Subcutaneous adipose tissue (tissue), 4 donors: ENCODE results near the gene PAX8. TPM values are rescaled to one million over a fixed set of nuclear protein-coding genes. Genes with fewer than 3 reads are reported as not detected.

Source experiments
- total RNA-seq, 4 donors: library from RNA; depleted of rRNA; stranded (reverse); fragments of >200 nt; gene quantifications; one replicate each; pipeline ENCODE4 v1.1.0, GENCODE V29; 2016
- TF ChIP-seq, protein P1 (sequence below): fragments of 450-650 bp; IDR thresholded peaks from one replicate; pipeline ENCODE4 v1.5.1; 2016; ENCODE audit warnings: low read depth, mild to moderate bottlenecking, control low read depth, antibody characterized with exemption, moderate library complexity

PAX8 gene
- total RNA-seq, 4 donors from 2014 or later: 2.8 to 10.7 (median 5.8) TPM

DNA sequence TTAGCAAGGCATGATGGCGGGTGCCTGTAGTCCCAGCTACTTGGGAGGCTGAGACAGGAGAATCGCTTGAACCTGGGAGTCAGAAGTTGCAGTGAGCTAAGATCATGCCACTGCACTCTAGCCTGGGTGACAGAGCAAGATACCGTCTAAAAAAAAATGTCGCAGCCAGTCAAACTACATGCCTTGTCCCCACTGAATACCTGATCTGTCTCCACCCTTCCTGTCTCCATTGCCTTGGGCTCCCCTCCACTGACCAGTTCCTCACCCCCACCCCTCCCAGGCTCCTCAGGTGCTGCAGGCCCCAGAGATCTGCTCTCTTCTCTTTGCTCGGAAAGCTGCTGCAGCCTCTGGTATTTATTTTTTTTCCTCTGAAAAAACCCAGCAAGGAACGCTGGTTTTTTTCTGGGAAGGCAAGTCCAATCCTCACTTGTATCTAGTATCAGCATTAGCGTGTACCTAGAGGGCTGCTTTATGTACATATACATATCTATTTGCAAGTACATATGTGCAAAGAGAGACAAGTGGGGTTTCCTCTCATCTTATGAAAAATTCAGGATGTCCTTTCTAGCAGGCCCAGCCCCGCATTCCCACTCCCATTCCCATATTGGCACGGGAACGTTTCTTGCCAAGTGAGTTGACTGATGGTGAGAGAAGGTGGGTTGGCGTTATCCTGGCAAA lies 100.5 kb downstream of the PAX8 start:
- TF ChIP-seq, protein P1, sequence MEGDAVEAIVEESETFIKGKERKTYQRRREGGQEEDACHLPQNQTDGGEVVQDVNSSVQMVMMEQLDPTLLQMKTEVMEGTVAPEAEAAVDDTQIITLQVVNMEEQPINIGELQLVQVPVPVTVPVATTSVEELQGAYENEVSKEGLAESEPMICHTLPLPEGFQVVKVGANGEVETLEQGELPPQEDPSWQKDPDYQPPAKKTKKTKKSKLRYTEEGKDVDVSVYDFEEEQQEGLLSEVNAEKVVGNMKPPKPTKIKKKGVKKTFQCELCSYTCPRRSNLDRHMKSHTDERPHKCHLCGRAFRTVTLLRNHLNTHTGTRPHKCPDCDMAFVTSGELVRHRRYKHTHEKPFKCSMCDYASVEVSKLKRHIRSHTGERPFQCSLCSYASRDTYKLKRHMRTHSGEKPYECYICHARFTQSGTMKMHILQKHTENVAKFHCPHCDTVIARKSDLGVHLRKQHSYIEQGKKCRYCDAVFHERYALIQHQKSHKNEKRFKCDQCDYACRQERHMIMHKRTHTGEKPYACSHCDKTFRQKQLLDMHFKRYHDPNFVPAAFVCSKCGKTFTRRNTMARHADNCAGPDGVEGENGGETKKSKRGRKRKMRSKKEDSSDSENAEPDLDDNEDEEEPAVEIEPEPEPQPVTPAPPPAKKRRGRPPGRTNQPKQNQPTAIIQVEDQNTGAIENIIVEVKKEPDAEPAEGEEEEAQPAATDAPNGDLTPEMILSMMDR: no peak

DNA sequence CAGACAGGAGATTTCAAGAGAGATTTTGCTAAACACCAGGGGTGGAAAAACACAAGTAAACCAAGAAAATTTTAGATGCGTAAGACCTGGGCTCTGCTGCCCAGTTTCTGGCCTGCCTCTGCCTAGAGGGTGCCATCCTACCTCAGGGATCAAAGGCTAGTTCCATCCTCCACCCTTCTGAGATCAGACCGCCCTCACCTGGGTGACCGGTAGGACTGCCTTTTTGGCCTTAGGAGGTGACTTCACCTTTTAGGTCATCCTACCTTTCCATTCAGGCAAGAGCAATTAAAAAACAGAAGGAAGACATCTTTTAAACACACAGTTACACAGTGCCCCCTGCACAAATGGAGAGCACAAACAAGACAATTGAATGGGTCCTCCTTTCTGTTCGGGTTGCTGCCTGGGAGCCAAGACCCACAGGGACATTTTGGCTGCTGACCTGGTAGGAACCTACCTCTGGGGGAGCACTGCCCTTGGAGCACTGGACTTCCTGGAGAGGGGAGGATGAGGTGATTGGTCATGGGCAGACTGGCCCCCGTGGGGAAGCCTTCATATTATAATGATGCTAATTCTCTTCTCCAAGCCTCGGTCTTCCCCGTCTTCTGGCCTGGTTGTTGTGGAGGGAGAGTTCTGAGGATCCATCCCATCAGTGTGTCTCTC lies 101.9 kb downstream of the PAX8 start:
- TF ChIP-seq, protein P1: no peak

DNA sequence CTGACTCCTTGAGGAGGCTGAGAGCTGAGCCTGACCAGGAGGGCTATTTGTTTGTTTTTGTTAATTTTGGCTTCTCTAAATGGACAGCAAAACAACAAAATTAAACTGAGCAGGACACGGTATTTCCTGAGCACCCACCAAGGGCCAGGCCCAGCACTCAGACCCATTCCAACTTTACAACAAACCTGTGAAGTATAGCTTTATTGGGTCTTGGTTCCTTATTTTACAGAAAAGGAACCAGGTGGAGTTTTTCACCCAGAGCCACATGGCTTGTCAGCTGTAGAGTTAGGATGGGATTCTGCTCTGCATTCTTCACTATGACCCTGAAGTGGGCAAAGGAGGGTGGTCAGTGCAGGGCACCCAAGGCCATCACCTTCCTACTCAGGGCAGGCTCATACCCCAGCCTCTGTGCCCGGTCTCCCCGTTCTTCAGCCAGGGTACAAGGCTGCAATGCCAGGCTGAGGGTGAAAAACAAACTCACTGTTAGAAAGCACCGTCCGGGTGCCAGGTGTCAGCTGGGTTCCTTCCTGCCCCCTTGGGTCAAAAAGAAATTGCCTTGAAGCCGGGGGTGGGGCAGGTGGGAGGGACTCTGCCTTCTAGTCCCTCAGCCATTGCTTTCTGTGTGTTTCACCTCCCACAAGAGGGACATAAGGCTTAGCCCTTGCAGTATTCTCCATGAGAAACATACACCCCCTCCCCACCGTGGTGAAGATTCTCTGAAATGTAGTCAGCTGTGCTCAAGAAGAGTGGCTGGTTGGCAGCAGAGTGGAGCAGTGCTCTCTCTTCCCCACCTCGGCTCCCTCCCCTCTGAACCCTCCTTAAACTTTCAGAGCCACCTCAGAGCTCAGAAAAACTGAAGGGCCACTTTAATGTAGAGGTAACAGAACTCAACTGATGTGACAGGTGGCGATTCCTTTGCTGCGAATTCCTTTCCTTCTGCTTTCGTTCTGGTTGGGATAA lies 102.7 kb downstream of the PAX8 start:
- TF ChIP-seq, protein P1: no peak

DNA sequence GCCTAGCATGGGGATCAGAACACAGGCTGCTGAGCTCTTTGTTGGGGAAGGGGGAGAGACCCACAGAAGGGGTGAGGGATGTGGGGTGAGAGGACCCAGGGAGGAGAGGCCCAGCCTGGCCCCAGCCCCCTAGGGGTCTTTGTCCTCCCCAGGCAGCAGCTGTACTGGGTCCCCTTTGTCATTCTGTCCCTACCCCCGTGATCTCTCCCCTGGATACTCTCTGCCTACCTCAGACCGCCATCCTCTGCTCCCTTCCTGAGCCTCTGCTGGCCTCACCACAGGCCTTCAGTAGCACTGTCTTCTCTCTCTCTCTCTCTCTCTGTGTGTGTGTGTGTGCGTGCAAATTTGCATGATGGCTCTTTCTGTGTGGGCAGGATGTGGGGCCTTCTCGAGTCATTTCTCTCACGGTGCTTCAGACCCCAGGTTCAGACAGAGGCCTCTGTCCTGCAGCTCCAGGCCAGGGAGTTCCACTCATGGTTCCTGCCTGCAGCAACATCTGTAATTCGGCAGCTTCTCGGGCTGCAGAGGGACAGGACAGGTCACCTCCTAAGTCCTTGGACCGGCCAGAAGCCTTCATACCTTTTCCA lies 103.6 kb downstream of the PAX8 start:
- TF ChIP-seq, protein P1: no peak

DNA sequence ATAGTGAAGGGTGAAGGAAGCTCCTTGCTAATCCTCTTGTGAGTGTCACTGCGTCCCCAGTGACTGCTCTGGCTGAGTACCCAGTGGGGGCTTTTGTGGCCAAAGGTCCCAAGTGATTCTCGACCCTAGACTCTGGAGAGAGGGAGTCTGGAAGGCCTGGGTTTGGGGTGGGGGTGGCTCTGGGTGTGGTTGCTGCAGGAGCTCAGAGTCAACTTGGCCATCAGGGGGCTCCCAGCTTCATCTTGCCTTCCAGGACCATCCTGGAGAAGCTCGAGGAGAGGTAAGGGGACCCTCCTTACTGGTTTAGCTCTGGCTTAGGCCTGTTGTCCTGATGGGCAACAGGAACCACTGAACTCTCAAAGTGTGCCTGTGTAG lies 104.4 kb downstream of the PAX8 start:
- TF ChIP-seq, protein P1: no peak

DNA sequence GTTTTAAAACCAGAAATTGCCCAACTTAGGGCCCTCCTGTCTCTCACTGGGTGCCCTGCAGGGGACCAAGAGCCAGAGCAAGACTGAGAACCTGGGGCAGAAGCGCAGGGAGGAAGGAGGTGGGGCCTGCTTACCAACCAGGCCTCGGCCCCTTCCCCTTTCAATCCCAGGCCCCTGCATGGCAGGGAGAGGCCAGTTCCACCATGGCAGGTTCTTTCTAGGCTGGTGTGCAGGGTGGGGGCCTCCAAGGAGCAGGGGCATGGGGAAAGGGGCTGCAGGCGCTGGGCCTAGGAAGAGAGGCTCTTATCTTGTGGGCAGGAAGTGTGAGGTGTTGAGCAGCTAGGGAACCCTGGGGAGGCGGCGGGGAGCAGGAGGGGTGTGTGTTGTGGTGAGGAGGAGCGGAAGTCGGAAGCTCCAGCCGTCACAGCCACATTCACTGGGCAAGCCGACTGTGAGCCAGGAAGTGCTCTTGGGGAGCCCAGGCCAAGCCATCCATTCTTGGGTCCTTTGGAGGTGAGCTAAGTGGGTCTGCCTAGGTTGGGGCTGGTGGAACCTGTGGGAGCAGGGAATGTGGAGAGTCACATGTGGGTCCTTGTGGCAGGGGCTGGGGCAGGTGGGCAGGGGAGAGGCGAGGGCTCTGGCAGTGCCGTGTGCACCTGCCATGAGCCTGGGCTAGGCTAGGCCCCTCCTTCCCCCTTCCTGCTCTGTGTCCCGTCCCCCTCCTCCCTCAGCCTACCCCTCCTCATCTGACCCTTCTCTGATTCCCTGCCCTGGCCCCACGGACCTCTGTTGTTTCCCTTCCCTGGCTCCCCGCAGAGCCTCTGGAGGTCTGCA lies 105.0 kb downstream of the PAX8 start, which contains the start of gene PSD4:
PSD4 (plus strand) TSS at position 430 of the 834 bp plus-strand sequence. CDS start 8,486 bp downstream, outside the sequence.
- TF ChIP-seq, protein P1: no peak
